CD4-positive, alpha-beta T cell treated with Interleukin-6 for 4 hours (primary cell): ENCODE measurements around the gene SUGCT.

Experiments used
- DNase-seq: peaks from one replicate; pipeline ENCODE4 v3.0.0-alpha.2; 2020; ENCODE audit warnings: mixed read lengths

Gene SUGCT

DNA sequence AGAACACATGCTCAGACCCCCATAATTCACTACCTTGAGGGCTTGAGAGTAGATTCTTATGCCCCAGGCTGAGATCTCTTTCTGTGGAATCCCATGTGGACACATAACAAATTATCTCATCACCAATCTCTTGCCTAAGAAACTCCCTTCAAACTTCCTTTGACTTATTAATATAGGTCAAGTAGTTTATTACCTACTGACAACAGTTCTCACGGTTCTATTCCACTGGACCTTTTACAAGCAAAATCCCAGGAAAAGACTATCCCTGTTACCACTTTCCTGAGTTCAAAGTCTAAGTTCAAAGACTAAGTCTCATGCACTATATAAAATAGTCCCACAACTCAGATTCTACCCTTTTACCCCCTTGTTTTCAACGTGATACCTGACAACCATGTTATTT lies 754.7 kb downstream of the SUGCT start:
- no peak for DNase-seq

DNA sequence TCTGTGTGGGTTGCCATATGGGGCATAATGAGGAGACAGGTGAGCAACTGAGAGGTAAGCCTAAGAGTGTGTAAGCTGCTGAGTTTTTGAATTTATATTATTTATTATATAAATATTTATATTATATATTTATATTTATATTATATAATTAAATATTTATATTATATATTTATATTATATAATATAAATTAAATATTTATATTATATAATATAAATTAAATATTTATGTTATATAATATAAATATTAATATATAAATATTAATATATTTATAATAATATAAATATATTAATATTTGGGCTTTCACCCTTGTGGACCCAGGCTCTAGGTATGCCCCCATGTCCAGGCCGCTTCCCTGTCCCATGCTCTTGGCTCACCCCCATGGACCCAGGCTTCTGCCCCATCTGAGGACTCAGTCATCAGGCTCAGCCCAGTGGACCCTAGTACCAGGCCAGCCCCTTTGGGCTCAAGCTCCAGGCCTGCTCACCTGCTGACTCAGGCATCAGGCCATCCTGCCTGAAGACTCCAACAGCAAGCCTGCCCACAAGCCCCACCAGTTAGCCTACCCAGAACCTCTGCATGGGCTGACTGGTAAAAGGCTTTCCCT lies 755.4 kb downstream of the SUGCT start:
- DNase-seq = no peak

DNA sequence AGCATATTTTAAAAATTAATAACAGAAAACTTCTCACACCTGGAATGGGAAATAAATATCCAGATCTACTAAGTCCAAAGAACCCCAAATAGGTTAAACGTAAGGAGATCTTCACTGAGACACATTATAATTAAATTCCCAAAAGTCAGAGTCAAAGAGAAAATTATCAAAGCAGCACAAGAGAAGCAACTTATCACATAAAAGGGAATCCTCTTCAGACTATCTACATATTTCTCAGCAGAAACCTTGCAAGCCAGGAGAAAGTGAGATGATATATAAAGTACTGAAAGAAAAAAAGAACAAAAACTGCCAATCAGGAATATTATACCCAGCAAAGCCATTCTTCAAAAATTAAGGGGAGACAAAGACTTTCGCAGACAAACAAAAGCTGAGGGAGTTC lies 756.4 kb downstream of the SUGCT start:
- DNase-seq = no peak

DNA sequence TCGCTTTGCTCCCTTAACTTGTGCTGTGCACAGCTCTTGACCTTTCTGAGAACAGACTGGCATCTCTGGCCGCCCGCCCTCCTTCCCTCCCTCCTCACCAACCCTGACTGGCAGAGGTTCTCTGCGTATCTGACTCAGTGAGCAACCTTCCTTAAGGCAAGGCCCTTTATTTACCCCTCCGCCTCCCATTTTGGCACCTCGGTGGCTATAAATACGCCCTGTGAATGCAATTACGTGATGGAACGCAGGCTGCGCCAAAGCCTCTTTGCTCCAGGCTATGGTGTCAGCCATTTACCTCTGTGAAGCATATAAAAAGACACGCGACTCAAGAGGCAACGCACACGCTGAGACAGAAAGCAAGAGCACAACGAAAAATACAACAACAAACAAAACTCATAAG lies 764.3 kb downstream of the SUGCT start:
- DNase-seq = no peak

DNA sequence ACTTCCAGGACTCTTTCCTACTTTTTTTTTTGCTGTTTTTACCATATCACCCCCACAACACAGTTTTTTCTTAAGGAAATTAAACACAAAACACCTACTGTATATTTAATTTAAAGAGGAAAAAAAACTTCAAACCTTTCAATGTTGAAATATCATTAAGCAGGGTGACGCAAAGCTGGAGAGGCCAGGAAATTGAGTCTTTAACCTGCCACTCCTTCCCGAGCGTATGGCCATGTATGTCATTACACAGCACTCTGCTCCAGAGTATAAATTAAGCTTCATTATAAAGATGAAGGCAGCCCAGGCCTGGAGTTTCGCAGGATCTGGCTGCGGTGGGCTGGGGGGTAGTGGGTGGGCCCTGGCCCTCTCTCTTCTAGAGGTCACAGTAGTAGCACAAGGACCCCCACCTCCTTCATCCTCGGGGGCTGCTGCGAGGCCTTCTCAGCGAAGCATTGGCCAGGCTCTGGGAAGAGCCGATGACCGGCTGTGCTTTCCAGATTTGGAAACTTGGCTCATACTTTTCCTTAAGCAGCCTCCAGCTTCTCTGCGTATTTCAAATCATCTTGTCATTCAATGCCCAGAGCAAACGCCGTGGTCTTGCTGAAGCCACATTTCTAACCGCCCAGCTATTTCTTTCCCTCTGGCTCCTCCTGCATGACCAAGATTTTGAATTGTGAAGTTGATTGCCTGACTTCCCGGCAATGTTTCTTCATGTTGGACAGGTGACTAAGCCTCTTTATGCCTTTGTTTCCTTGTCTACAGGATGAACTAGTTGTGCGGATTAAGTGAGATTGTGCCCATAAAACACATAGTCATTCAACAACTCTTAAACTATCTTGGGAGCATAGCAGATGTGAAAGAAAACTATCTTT lies 765.1 kb downstream of the SUGCT start:
- no peak for DNase-seq

DNA sequence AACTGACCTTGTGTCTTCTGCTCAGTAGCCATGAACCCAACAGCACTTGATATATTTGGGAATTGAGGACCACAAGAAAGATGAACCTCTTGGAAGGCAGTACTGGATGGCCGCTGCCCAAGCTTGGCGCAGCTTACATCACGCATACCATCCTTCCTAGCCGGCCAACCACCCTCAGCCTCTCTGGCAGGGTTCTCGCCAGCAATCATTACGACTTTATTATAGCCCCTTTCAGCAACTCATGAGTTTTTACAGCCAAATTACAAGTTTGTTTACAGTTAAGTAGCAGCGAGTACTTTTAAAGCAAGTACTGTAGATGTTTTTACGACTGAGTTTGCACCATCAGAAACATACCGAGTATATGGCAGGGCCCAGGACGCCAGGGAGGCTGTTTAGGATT lies 769.1 kb downstream of the SUGCT start:
- DNase-seq = no peak

DNA sequence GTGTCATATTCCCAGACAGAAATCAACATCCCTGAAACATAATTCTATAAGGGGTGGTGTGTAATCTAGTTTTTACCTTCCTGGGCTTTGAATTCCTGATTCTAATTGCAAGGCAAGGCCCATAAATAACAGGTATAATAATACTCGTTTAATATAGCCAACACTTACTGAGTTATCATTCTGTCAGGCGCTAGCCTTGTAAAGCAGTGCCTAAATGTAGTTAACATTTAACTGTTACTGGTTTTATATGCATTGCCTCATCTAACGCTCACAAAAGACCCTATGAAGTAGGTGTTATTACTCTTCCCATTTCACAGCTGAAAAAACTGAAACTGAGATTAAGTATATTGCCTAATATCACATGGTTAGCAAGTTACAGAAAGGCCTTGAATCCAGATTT lies 772.5 kb downstream of the SUGCT start:
- DNase-seq = no peak

DNA sequence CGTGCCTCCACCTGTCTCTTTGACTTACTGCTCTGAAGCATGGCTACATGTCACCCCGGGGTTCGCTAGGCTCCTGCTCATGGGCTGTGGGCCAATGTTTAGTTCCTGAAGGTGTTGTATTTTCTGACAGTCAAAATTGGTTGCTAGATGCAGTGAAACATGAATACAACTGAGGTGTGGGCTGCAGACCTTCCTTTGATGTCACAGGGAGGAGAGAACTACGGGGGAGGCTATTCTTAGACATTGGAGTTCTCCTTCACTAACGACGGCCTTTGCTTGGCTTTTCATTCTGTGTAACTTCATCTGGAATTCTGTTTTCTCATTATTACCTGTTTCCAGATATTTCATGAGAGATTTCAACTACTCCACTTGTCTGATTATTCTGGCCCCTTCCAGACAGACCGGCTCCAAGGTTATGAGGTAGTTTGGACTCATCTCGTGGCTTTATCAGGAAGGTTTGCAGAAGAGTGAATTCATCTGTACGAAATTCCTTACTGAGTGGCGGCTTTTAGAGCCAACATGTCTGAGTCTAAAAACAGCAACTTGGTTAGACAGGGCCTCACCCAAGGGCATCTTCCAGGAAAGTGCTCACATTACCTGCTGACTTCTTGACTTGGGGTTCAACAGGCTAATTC lies 774.7 kb downstream of the SUGCT start:
- DNase-seq = no peak
